DOHH2 (cell line): ENCODE results near the gene RBM33.

Experiments
- CTCF ChIP-seq: fragments of 200-600 bp; sonication (generic); IDR thresholded peaks from one replicate; pipeline ENCODE4 v1.5.1; 2014; ENCODE audit warnings: antibody characterized with exemption, mild to moderate bottlenecking, low read depth, low read length; ENCODE audit not compliant: poor library complexity, severe bottlenecking
- EZH2phosphoT487 ChIP-seq: fragments of 200-600 bp; sonication (generic); IDR thresholded peaks from 2 replicates; pipeline ENCODE4 v1.6.1; 2017; ENCODE audit warnings: borderline replicate concordance, mild to moderate bottlenecking, antibody characterized with exemption, low read length, moderate library complexity, mixed read lengths

- no peak for TF ChIP-seq CTCF
- TF ChIP-seq EZH2phosphoT487 = no peak
Measured at GRCh38 chr7:155763122-155763521, 118.7 kb downstream of the RBM33 start.
